HCEC 1CT (cell line): Measurements from ENCODE around the gene PPP5C.
"Not testable (repeated sequence)": the region's sequence is repeated elsewhere in the genome, so short reads cannot be mapped to it uniquely, and the experiment has no call there.

Source experiments
- DNase-seq: peaks from one replicate; pipeline ENCODE4 v3.0.0-alpha.2; 2017

Gene PPP5C, protein sequence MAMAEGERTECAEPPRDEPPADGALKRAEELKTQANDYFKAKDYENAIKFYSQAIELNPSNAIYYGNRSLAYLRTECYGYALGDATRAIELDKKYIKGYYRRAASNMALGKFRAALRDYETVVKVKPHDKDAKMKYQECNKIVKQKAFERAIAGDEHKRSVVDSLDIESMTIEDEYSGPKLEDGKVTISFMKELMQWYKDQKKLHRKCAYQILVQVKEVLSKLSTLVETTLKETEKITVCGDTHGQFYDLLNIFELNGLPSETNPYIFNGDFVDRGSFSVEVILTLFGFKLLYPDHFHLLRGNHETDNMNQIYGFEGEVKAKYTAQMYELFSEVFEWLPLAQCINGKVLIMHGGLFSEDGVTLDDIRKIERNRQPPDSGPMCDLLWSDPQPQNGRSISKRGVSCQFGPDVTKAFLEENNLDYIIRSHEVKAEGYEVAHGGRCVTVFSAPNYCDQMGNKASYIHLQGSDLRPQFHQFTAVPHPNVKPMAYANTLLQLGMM

GRCh38 chr19:46346821-46347571, at the start of gene PPP5C:
TSS of gene PPP5C (plus strand) at chr19:46347087. CDS start at chr19:46347097, 10 bp downstream.
- DNase-seq = peak; percentile 90

- peak; percentile 80 for DNase-seq
Observed at GRCh38 chr19:46297700-46298478, 49.0 kb upstream of the PPP5C start.

DNA sequence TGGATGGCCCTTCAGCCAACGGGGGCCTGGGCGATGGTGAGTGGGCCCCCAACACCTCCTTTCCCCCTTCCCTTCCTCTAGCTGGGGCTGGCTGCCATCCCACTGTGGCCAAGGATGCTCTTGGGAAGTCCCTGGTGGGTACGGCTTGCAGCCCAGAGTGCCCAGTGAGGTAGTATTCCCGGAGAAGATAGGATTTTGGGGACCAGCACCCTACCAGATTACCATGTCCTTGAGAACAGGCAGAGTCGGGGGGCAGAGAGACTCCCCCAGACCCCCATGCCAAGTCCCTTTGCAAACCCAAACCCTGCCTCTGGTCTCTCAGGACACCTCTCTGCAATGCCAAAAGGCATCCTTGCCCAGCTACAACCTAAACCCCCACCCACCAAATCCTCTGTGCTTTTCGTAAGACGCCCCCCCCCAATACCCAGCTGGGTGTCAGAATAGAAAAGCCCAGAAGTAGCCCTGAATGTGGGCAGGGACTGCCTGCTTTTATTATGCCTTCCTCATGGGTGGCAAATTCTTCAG, 48.3 kb upstream of the PPP5C start:
- no peak for DNase-seq

GRCh38 chr19:46299004-46299509, 47.8 kb upstream of the PPP5C start:
- DNase-seq = peak; percentile 81

GRCh38 chr19:46299695-46300094, 47.2 kb upstream of the PPP5C start:
- DNase-seq = no peak

DNA sequence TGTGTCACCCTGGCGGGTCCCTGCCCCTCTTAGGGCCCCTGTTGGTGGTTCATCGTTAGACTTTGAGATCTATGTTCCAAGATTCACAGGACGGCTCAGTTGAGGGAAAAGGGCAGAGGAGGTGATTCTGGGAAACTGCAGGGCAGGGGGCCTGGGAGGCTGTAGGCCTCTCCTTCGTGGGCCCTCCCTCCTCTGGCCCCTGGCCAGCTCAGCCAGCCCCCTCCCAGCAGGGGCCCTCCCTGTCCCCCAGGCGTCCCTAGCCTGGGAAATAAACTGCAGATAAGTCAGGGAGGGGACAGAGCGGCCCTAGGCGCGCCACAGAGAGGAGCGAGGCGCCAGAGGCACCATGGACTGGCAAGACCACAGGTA, 43.6 kb upstream of the PPP5C start:
- no peak for DNase-seq

GRCh38 chr19:46303691-46304397, 43.0 kb upstream of the PPP5C start:
- peak; percentile 11 for DNase-seq

GRCh38 chr19:46306501-46306900, 40.4 kb upstream of the PPP5C start:
- no peak for DNase-seq

DNA sequence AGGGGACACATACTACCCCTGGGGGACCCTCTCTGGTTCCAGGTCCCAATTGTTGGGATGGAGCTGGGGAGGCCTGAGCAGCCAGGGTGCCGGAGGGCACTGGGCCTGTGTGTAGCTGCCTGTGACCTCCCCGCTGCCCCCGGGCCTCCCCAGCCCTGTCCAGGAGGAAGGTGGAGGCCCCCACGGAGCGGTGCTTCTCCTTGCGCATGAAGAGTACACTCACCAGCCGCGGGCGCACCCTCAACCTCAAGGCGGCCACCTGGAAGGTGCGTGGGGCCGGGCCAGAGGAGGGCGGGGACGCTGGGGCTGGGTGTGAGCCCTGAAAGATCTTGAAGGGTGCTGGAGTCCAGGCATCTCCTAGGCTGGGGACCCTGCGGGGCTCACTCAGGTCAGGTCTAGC, 38.4 kb upstream of the PPP5C start:
- no peak for DNase-seq

GRCh38 chr19:46309056-46309455, 37.8 kb upstream of the PPP5C start:
- no peak for DNase-seq

- no peak for DNase-seq
Observed at GRCh38 chr19:46311444-46311843, 35.4 kb upstream of the PPP5C start.

GRCh38 chr19:46313540-46314469, 33.1 kb upstream of the PPP5C start:
- DNase-seq = peak; percentile 48

DNA sequence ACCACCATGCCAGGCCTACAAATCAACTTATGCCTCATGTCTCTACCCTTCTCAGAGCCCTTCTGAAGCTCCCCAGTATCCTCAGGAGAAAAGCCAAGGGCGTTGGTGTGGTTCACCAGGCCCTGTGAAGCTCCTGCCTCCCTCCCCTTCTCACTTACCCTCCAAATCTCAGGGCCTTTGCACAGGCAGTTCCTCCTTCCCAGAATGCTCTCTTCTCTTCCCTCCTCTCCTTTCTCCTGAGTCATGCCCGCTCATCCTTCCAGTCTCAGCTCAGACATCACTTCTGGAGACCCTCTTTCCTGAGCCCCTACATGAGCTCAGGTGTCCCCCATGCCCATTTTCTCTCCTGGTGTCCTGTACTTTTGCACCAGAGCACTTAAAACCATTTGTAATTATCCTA, 29.5 kb upstream of the PPP5C start:
- DNase-seq = no peak

GRCh38 chr19:46319613-46320012, 27.3 kb upstream of the PPP5C start:
- no peak for DNase-seq

GRCh38 chr19:46320559-46320958, 26.3 kb upstream of the PPP5C start:
- DNase-seq = no peak

DNA sequence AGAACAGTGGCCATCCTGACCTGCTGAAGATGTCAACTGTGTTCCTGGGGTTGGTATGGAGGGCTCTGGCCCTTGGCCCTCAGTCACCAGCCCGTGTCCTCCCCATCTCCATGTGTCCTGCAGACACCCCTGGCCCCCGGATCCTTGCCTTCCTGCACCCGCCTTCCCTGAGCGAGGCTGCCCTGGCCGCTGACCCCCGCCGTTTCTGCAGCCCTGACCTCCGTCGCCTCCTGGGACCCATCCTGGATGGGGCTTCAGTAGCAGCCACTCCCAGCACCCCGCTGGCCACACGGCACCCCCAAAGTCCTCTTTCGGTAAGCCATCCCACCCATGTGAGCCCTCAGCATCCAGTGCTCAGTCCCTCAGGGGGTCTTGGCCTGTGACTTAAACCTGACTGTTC, 25.2 kb upstream of the PPP5C start:
- no peak for DNase-seq

DNA sequence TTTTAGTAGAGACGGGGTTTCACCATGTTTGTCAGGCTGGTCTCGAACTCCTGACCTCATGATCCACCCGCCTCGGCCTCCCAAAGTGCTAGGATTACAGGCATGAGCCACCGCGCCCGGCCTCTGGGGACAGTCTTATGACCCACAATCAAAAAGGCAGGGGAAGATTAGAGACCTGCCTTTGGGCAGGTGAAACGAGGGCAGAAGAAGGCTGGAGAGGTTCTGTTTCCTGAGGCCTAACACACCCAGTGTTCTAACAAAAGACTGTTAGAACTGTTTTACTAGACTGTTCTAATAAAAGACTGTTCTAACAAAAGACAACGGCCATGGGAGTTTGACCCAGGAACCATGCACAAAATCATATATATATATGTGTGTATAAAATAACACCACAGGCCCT, 23.7 kb upstream of the PPP5C start:
- not testable (repeated sequence) for DNase-seq

DNA sequence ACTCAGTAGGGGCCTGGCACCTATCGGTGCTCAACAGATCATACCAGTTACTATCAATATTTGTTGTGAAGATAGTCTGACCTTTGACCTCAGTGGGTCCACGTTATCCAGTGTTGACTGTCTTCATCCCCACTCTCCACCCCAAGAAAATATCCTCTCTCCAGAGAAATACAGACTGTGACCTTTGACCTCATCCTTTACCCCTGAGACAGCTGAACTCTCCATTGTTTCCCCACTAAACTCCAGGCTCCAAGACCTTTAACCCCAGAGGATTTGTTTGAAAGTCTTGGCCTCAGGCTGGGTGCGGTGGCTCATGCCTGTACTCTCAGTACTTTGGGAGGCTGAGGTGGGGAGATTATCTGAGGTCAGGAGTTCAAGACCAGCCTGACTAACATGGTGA, 22.6 kb upstream of the PPP5C start:
- DNase-seq = no peak

DNA sequence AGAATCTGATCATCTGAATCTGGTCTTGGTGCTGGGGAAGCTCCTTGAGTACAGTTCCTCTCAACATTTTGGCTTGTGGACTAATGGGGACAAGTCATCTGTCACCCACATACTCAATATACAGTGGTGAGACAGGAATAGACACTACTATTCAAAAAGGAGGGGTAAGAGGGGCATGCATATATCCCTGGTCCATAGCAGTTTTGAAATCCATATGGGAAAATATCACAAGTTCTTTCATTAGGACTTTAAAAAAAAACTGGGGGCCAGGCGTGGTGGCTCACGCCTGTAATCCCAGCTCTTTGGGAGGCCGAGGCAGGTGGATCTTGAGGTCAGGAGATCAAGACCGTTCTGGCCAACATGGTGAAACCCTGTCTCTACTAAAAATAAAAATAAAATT, 20.3 kb upstream of the PPP5C start:
- DNase-seq = no peak

DNA sequence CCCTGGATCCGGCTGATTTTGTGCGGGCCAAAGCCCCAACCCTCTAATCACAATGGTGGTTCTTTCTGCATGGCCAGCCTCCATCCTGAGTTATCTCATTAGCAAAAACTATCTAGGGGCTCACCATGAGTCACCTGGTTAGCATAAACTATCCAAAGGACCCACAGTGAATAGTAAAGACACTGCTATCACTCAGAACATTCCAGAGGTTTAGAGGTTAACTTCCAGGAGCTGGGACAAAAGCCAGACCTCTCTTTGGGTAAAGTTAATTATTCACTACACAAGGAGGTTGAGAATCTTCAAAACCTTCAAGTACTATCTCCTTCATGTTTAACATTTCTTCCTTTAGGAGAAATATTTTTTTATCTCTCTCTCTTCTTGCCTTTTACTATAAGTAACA, 18.8 kb upstream of the PPP5C start:
- peak; percentile 30 for DNase-seq

DNA sequence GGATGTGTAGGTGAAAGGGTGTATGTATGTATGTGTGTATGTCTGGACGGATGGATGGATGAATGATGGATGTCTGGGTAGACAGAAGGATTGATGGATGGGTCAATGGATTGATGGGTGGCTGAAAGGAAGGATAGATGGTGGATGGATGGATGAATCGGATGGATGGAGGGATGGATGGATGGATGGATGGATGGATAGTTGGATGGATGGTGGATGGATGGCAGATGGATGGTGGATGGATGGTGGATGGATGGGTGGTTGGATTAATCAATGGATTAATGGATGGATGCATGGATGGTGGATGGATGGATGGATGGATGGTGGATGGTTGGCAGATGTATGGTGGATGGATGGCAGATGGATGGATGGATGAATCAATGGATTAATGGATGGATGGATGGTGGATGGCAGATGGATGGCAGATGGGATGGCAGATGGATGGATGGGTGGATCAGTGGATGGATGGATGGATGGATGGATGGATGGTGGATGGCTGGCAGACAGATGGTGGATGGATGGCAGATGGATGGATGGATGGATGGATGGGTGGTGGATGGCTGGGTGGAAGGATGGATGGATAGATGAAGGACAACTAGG, 16.5 kb upstream of the PPP5C start:
- no peak for DNase-seq
